ENCODE results near the gene PSD2. TPM values are rescaled to one million over a fixed set of nuclear protein-coding genes. Genes with fewer than 3 reads are reported as not detected.

PSD2 gene
- total RNA-seq, 4 donors from 2014 or later = 0.30 to 0.76 TPM; not detected in 2

DNA sequence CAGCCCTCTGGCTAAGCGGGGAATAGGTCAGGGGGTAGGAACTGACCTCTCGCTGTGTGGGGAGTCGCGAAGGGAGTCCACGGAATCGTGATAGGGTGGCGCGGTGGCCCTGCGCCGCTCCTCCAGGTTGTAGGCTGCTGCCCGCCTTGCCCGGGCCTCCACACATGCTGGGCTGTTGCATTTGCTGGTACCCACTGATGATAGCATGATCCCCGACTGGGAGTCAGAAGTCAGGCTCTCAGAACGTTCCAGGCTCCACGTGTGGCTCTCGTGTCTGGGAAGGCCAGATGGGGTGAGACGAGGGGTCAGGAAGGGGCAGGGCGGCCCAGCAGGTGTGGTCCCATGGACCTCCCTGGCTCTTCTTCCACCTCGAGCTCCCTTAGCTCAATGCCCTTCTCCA lies 56.0 kb downstream of the PSD2 start:
- Histone ChIP-seq H3K27ac (no peak overlapping the region), H3K9me3 (no peaks in the 10 kb centered on the region), H3K36me3 (no peaks in the 10 kb centered on the region), H3K4me1 (peaks cover 0 to 3% of the 10 kb centered on the region in 2 donors), H3K4me3 (no peak overlapping the region), H3K27me3 (no peaks in the 10 kb centered on the region)
- TF ChIP-seq, protein P1, sequence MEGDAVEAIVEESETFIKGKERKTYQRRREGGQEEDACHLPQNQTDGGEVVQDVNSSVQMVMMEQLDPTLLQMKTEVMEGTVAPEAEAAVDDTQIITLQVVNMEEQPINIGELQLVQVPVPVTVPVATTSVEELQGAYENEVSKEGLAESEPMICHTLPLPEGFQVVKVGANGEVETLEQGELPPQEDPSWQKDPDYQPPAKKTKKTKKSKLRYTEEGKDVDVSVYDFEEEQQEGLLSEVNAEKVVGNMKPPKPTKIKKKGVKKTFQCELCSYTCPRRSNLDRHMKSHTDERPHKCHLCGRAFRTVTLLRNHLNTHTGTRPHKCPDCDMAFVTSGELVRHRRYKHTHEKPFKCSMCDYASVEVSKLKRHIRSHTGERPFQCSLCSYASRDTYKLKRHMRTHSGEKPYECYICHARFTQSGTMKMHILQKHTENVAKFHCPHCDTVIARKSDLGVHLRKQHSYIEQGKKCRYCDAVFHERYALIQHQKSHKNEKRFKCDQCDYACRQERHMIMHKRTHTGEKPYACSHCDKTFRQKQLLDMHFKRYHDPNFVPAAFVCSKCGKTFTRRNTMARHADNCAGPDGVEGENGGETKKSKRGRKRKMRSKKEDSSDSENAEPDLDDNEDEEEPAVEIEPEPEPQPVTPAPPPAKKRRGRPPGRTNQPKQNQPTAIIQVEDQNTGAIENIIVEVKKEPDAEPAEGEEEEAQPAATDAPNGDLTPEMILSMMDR (IDR thresholded peaks at IDR 0.05) = no peak
- TF ChIP-seq POLR2A (IDR thresholded peaks at IDR 0.05) = no peak
- intact Hi-C loops (cut with DNase I; ENCODE audit: low total_unique reads) = no loop called here
- no peak for DNase-seq

DNA sequence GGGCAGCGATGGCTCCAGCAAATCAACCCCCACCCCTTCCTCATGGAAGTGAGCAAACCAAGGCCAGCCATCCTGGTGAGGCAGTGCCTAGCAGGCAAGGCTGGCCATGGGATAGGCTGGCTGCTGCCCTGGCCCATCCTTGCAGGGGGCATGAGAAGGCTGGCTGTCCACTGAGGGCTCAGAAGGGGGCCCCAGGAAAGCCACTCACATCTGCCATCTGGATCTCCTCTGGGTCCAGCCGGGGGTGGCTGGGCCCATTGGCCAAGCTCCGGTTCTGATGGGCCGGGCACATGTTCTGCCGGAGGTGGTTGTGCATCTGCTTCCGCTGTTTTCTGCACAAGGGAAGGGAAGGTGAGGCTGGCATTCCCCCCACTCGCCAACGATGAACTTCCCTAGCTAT lies 57.1 kb downstream of the PSD2 start:
- no peaks in the 10 kb centered on the region for H3K36me3 ChIP-seq
- H3K27me3 ChIP-seq = no peaks in the 10 kb centered on the region
- TF ChIP-seq, protein P1 (IDR thresholded peaks at IDR 0.05) = no peak
- TF ChIP-seq POLR2A (IDR thresholded peaks at IDR 0.05) = no peak
- H3K27ac ChIP-seq = no peak overlapping the region
- no peak for DNase-seq
- intact Hi-C loops (cut with DNase I; ENCODE audit: low total_unique reads) = no loop called here
- H3K9me3 ChIP-seq = no peaks in the 10 kb centered on the region
- H3K4me3 ChIP-seq = no peak overlapping the region
- H3K4me1 ChIP-seq = peaks cover 0 to 1% of the 10 kb centered on the region in 2 donors

- no peaks in the 10 kb centered on the region for H3K4me1 ChIP-seq
- H3K9me3 ChIP-seq = no peaks in the 10 kb centered on the region
- intact Hi-C loops (cut with DNase I; ENCODE audit: low total_unique reads) = no loop called here
- no peak overlapping the region for H3K27ac ChIP-seq
- no peaks in the 10 kb centered on the region for H3K36me3 ChIP-seq
- H3K4me3 ChIP-seq = no peak overlapping the region
- DNase-seq = no peak
- no peaks in the 10 kb centered on the region for H3K27me3 ChIP-seq
- TF ChIP-seq, protein P1 (IDR thresholded peaks at IDR 0.05) = no peak
- TF ChIP-seq POLR2A (IDR thresholded peaks at IDR 0.05) = no peak
Observed at GRCh38 chr5:139854029-139854605, 58.5 kb downstream of the PSD2 start.

DNA sequence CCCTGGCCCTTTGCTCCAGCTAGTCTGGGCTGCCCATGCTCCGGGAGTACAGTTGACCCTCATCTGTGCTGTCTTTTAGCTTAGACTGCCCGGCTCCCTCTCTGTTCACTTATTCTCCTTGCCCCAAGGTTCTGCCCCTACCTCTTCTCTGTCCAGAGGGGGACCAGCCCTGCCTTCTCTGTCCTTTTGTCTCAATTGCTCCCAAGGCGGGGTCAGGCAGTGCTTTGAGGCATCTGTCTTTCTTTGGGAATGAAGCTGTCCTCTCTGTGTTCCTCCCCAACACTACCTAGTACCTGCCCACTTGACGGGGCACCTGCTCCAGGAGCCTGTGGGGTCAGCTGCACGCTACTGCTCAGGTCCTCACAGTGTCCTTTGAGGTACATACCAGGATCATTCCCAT lies 59.3 kb downstream of the PSD2 start:
- Histone ChIP-seq H3K4me1 (no peaks in the 10 kb centered on the region), H3K9me3 (no peaks in the 10 kb centered on the region), H3K27ac (no peak overlapping the region), H3K4me3 (no peak overlapping the region), H3K27me3 (no peaks in the 10 kb centered on the region), H3K36me3 (no peaks in the 10 kb centered on the region)
- TF ChIP-seq POLR2A (IDR thresholded peaks at IDR 0.05) = no peak
- TF ChIP-seq, protein P1 (IDR thresholded peaks at IDR 0.05) = no peak
- no peak for DNase-seq
- intact Hi-C loops (cut with DNase I; ENCODE audit: low total_unique reads) = no loop called here

- intact Hi-C loops (cut with DNase I; ENCODE audit: low total_unique reads) = no loop called here
- no peak for DNase-seq
- no peaks in the 10 kb centered on the region for H3K4me1 ChIP-seq
Observed at GRCh38 chr5:139855451-139855850, 59.8 kb downstream of the PSD2 start.

More at GRCh38 chr5:139855451-139855850, 59.8 kb downstream of the PSD2 start:
- Histone ChIP-seq H3K36me3 (no peaks in the 10 kb centered on the region), H3K9me3 (no peaks in the 10 kb centered on the region), H3K27ac (no peak overlapping the region), H3K27me3 (no peaks in the 10 kb centered on the region), H3K4me3 (no peak overlapping the region)
- no peak for TF ChIP-seq POLR2A (IDR thresholded peaks at IDR 0.05)
- TF ChIP-seq, protein P1 (IDR thresholded peaks at IDR 0.05) = no peak
